AG04449 (cell line): ENCODE measurements around the gene UBE3D.

Experiments
- CTCF ChIA-PET: fragments of 350-600 bp; formaldehyde crosslinking; extraction: SDS; loops from one replicate; lab custom pipeline; 2021; ENCODE audit warnings: antibody characterized with exemption; lab: Yijun Ruan, JAX
- POLR2A ChIA-PET: fragments of 400-600, 350-600 bp; formaldehyde crosslinking; extraction: SDS; loops from one replicate; lab custom pipeline; 2020; ENCODE audit warnings: antibody characterized with exemption, inconsistent platforms; lab: Yijun Ruan, JAX
- DNase-seq: peaks from one replicate; pipeline ENCODE4 v3.0.0-alpha.2; 2010; ENCODE audit warnings: low read depth, low spot score
- H3K4me3 ChIP-seq: 2 replicates; pipeline ENCODE4 v1.5.1; 2011; ENCODE audit warnings: low read depth, mild to moderate bottlenecking, control low read depth, low read length
- TF ChIP-seq, protein P1 (sequence below): IDR thresholded peaks from one replicate; pipeline ENCODE4 v1.5.1; 2011; ENCODE audit warnings: mild to moderate bottlenecking, moderate library complexity, low read length, control low read depth, inconsistent platforms; ENCODE audit not compliant: insufficient read depth; ENCODE audit errors: missing control alignments

Gene UBE3D

DNA sequence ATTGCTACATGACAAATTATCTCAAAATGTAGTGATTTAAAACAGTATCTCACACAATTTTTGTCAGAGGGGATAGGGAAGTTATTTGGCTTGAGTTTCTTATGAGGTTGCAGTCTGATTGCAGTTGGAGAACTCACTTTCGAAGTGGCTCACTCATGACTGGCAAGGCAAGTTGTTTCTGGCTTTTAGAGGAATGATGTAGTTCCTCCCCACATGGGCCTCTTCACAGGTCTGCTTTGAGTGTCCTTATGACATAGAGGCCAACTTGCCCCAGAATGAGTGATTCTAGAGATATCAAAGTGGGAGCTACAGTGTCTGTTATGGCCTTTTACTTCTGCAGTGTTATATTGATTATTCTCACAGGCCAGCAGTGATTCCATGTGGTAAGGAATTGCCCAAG, 8.0 kb upstream of the UBE3D start:
- H3K4me3 ChIP-seq = no peak overlapping the region
- CTCF ChIA-PET = interaction anchor here (1.0 to 10.8 kb wide), 4 partner anchors 7 to 441 kb away, joined by 3 to 493 read pairs (median 24); partner anchors contain the start of genes DOP1A and UBE3D
- POLR2A ChIA-PET = no interaction called here
- TF ChIP-seq, protein P1, sequence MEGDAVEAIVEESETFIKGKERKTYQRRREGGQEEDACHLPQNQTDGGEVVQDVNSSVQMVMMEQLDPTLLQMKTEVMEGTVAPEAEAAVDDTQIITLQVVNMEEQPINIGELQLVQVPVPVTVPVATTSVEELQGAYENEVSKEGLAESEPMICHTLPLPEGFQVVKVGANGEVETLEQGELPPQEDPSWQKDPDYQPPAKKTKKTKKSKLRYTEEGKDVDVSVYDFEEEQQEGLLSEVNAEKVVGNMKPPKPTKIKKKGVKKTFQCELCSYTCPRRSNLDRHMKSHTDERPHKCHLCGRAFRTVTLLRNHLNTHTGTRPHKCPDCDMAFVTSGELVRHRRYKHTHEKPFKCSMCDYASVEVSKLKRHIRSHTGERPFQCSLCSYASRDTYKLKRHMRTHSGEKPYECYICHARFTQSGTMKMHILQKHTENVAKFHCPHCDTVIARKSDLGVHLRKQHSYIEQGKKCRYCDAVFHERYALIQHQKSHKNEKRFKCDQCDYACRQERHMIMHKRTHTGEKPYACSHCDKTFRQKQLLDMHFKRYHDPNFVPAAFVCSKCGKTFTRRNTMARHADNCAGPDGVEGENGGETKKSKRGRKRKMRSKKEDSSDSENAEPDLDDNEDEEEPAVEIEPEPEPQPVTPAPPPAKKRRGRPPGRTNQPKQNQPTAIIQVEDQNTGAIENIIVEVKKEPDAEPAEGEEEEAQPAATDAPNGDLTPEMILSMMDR = no peak
- DNase-seq = no peak

DNA sequence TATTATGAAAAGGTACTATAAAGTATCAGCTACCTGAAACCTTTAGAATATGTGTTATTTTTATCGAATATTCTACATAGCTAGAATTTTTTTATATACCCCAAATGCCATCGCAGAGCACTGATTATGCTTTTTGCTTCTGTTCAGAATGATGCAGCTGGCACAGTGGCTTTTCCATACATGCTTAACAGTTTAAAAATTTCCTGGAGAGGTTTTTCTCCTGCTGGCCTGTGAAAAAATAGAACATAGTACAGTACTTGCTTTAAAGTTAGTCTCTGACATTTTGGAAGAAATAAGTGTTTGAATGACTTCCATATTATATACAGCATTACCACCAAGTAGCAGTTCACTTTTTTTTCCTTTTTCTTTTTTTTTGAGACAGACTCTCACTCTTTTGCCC, 7.1 kb upstream of the UBE3D start:
- no peak overlapping the region for H3K4me3 ChIP-seq
- DNase-seq = no peak
- ChIA-PET CTCF (interaction anchor here (2.4 to 10.8 kb wide), 2 partner anchors 146 to 439 kb away, joined by 7 to 493 read pairs; no protein-coding TSS in a partner anchor), POLR2A (no interaction called here)
- TF ChIP-seq, protein P1 = no peak

DNA sequence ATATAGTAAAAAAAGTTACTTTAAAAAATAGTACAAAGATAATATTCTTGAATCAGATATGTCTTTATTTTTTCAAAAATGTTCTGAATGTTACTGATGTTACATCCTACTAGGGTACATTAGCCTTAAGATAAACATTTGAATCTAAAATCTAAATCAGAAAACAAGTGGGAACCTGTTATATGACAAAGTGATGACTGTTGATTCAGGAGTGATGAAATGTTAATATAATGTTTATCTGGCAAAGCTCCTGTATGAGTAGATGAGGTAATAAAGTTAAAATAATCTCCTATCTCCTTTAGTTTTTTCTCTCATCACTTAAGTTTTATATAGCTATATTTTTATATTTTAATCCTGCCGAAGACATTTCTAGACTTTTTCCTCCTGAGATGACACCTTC, 6.1 kb upstream of the UBE3D start:
- POLR2A ChIA-PET = no interaction called here

DNA sequence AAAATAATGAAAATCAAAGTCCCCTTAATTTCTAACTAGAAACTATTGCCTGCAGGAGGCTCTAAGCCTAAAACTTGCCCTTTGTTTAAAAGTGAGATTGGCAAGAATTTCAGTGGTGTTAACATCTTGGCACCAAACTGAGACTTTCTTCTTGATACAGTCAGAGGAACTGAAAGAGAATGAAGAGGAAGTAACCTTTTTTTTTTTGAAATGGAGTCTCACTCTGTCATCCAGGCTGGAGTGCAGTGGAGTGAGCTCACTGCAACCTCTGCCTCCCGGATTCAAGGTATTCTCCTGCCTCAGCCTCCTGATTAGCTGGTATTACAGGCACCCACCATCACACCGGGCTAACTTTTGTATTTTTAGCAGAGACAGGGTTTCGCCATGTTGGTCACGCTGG, 5.4 kb upstream of the UBE3D start:
- ChIA-PET POLR2A (no interaction called here), CTCF (interaction anchor here (1.1 to 10.8 kb wide), 3 partner anchors 148 to 465 kb away, joined by 3 to 493 read pairs (median 345); partner anchors contain the start of gene PRSS35)
- H3K4me3 ChIP-seq = no peak overlapping the region
- TF ChIP-seq, protein P1 = no peak
- no peak for DNase-seq

More for the DNA sequence above, 6.1 kb upstream of the UBE3D start:
- no peak for DNase-seq
- CTCF ChIA-PET = interaction anchor here (1.1 to 10.8 kb wide), 3 partner anchors 147 to 464 kb away, joined by 3 to 493 read pairs (median 345); partner anchors contain the start of gene PRSS35
- TF ChIP-seq, protein P1 = no peak
- H3K4me3 ChIP-seq = no peak overlapping the region

DNA sequence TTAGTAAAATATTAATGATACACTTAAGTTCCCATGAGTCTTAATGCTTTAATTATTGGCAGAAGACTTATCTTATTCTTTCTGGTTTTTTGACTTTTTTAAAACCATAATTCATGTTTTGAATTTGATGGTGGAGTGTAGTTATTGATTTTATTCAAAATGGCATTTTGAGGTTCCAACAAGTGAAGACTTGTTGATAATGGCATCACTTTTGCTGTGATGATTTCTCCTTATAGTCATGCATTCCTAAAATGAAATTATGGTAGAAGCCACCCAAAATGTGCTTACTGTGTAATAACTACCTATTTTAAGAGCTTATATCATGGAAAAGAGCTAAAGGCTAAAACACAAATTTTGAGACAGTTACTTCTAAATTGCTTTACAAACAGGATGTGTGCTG, 4.0 kb upstream of the UBE3D start:
- POLR2A ChIA-PET = no interaction called here
- CTCF ChIA-PET = interaction anchor here (0.8 to 10.8 kb wide), 8 partner anchors 9 to 451 kb away, joined by 3 to 493 read pairs (median 23); partner anchors contain the start of gene PRSS35
- H3K4me3 ChIP-seq = no peak overlapping the region
- no peak for DNase-seq
- TF ChIP-seq, protein P1 = no peak

DNA sequence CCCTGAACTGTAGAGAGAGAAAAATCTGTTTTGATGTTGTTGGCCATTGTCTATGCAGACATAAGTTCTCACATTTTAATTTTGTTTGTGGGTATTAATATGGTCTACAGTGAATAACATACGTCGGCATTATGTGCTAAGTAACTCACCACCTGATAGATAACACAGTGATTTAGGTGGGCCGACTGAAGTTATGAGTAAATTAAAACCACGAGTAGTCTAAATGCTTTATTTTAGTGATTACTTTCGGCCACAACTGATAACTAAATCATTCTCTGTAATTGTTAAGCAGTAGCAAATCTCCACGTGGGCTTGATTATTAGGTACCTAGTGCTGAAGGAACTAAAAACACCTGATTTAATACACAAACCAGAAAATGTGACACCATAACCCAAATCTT, 3.0 kb upstream of the UBE3D start:
- peak overlapping the region; percentile 87 for H3K4me3 ChIP-seq
- no peak for DNase-seq
- TF ChIP-seq, protein P1 = no peak
- POLR2A ChIA-PET = no interaction called here
- CTCF ChIA-PET = interaction anchor here (1.2 to 10.8 kb wide), 16 partner anchors 10 to 821 kb away, joined by 4 to 493 read pairs (median 44); partner anchors contain the start of genes IBTK and PRSS35
